Neural cell (in vitro differentiated cells): ENCODE results near the gene BLVRB.

Source experiments
- CTCF ChIP-seq: fragments of 450-650 bp; IDR thresholded peaks from 2 replicates; pipeline ENCODE4 v1.5.1; 2014; ENCODE audit warnings: antibody characterized with exemption, mild to moderate bottlenecking, moderate library complexity; ENCODE audit not compliant: poor library complexity, severe bottlenecking
- SMC3 ChIP-seq: fragments of 450-650 bp; conservative IDR thresholded peaks from 2 replicates; pipeline ENCODE4 v1.6.1; 2014; ENCODE audit warnings: antibody characterized with exemption, mild to moderate bottlenecking, moderate library complexity; ENCODE audit not compliant: poor library complexity

- TF ChIP-seq SMC3 (no peak), CTCF (no peak)
Observed at GRCh38 chr19:40407714-40408597, 57.6 kb downstream of the BLVRB start.
